ENCODE results near the gene NUS1.
"Not testable (repeated sequence)": the region's sequence is repeated elsewhere in the genome, so short reads cannot be mapped to it uniquely, and the experiment has no call there.

Gene NUS1

GRCh38 chr6:117718895-117719294 lies 43.6 kb downstream of the NUS1 start:
- no peak for DNase-seq

GRCh38 chr6:117721520-117721919 lies 46.3 kb downstream of the NUS1 start:
- not testable (repeated sequence) for DNase-seq

GRCh38 chr6:117728626-117729025 lies 53.4 kb downstream of the NUS1 start:
- DNase-seq, result no peak

- no peak for DNase-seq
Measured at GRCh38 chr6:117729613-117730012, 54.3 kb downstream of the NUS1 start.

- no peak for DNase-seq
Measured at GRCh38 chr6:117733341-117733740, 58.1 kb downstream of the NUS1 start.

- DNase-seq, result no peak
Measured at GRCh38 chr6:117739869-117740268, 64.6 kb downstream of the NUS1 start.

- no peak for DNase-seq
Measured at GRCh38 chr6:117740605-117741004, 65.3 kb downstream of the NUS1 start.

- DNase-seq, result not testable (repeated sequence)
Measured at GRCh38 chr6:117750675-117751074, 75.4 kb downstream of the NUS1 start.

Data from NCI-H69 (cell line).